Measurements from ENCODE around the gene B3GNT2.

DNA sequence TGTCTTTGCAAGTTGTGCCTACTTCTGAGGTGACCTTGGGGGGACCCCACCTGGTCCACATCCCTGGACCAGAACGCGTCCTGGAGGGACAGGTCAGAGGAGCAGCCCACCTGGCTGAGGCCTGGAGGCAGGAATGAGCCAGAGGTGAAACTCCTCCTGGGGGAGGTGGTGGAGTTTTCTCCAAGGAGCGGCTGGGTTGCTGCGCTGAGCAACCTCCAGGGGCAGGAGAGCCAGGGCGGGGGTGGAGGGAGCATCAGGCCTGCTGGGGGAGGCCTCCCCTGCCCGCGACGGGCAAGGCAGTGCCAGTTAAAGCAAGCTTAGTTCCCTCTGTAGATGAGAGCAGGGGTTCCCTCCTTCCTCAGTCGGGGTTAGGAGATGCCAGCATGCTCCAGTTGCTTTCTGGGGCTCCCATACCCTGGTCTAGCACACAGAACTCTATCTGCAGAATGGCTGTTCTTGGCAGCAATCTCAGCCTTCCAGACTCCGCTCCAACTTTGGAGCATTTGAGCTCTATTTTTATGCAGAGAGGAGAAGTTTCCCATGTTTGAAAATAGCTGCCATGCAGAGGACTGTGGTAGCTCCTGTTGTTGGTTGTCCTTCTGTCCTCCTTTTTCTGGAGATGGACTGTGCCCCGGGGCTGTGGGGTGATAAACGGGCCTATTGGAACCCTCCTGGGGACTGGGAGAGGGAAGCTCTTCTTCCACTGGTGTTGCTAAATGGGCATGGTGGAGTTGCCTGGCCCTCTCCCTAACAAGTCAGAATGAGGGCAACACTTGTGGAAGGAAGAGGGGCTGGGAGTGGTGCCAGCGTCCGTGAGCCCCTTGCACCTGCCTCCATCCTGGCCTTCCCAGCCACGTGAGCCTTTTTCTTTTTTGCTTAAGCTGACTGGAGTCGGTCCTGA is 39.1 kb downstream of the B3GNT2 start:
- TF ChIP-seq POLR2A (IDR thresholded peaks at IDR 0.05; ENCODE audit: low read depth, low read length) (0 out of 2 replicates have a peak, but pooled peaks have one; percentile 5), POLR2AphosphoS5 (IDR thresholded peaks at IDR 0.05; ENCODE audit: low read depth, low read length) (no peak), TAF1 (IDR thresholded peaks at IDR 0.05; ENCODE audit: borderline replicate concordance, low read depth, low read length) (no peak)

Data from GM12892 (cell line).